K562 (cell line): ENCODE results near the gene MPIG6B. TPM values are rescaled to one million over a fixed set of nuclear protein-coding genes. Genes with fewer than 3 reads are reported as not detected.
A peak's percentile ranks its signal among the peaks of the same experiment; 100 is the strongest.

ENCODE experiments used
- ATAC-seq: fragments of 200-7000 bp; cut with Tn5 transposase; 3 replicates; pipeline ENCODE4 v1.9.1; 2020; ENCODE audit warnings: moderate library complexity
- BruUV-seq: library from RNA; stranded (reverse); fragments of 400-500 nt; replicated peaks from 2 replicates; lab custom pipeline; 2021; lab: Mats Ljungman, UMichigan
- CTCF ChIA-PET: fragments of 300-600 bp; formaldehyde crosslinking; extraction: SDS; loops from one replicate; lab custom pipeline; 2021; ENCODE audit warnings: low intra/inter-chr PET ratio; lab: Yijun Ruan, JAX
- POLR2A ChIA-PET: fragments of 300-600, 350-650 bp; sonication (Branson Sonifier 250); formaldehyde crosslinking; extraction: SDS; loops from one replicate; lab custom pipeline; 2021; ENCODE audit warnings: antibody characterized with exemption, inconsistent platforms; lab: Yijun Ruan, JAX
- DNase-seq, 4 experiments: peaks; one replicate each; pipeline versions ENCODE4 v3.0.0 to v3.0.0-alpha.2; 2011 to 2018; ENCODE audit warnings: low spot score in 3 of 4, mixed read lengths in 3 of 4; ENCODE audit errors: extremely low read depth in 1 of 4
- FAIRE-seq: peaks from 2 replicates; lab custom pipeline; 2011; peaks lifted over from hg19 to GRCh38; lab: Jason Lieb, UNC
- H2AFZ ChIP-seq: 2 replicates; pipeline ENCODE4 v1.6.0; 2011; ENCODE audit warnings: low read depth, low read length, control low read depth, inconsistent platforms
- H3K27ac ChIP-seq: fragments of 200-600 bp; 3 replicates; pipeline ENCODE4 v1.8.0; 2011; ENCODE audit warnings: low read depth, mild to moderate bottlenecking, control low read depth, inconsistent platforms, low read length, moderate library complexity, mixed read lengths; ENCODE audit errors: extremely low read depth
- H3K27me3 ChIP-seq, 2 experiments: fragments of 300-600 bp in 1 of 2; 2 replicates in 1 of 2; 3 replicates in 1 of 2; pipeline versions ENCODE4 v1.6.0 to v1.8.0; 2011; ENCODE audit warnings: inconsistent platforms in 2 of 2, low read length in 2 of 2, mild to moderate bottlenecking in 1 of 2, mixed read lengths in 1 of 2, moderate library complexity in 1 of 2; ENCODE audit not compliant: control insufficient read depth in 2 of 2, insufficient read depth in 2 of 2
- H3K36me3 ChIP-seq: fragments of 300-600 bp; 3 replicates; pipeline ENCODE4 v1.8.0; 2011; ENCODE audit warnings: mild to moderate bottlenecking, low read length, inconsistent platforms; ENCODE audit not compliant: control insufficient read depth, insufficient read depth
- H3K4me1 ChIP-seq, 2 experiments: fragments of 200-600 bp in 1 of 2; replicated peaks in 1 of 2; 2 replicates in 1 of 2; 3 replicates in 1 of 2; pipeline versions ENCODE4 v1.5.1 to v1.8.0; 2011; ENCODE audit warnings: inconsistent platforms in 2 of 2, low read length in 2 of 2, mild to moderate bottlenecking in 1 of 2, mixed read lengths in 1 of 2, moderate library complexity in 1 of 2; ENCODE audit not compliant: control insufficient read depth in 2 of 2, insufficient read depth in 2 of 2
- H3K4me2 ChIP-seq: 2 replicates; pipeline ENCODE4 v1.6.1; 2011; ENCODE audit warnings: low read length, control low read depth, inconsistent platforms, mixed read lengths; ENCODE audit not compliant: insufficient read depth
- H3K4me3 ChIP-seq: fragments of 200-600 bp; sonication (generic), shearing (Covaris generic); 2 replicates; pipeline ENCODE4 v1.5.1; 2016; ENCODE audit warnings: control low read depth, inconsistent platforms
- H3K79me2 ChIP-seq: fragments of 200-600 bp; 3 replicates; pipeline ENCODE4 v1.8.0; 2011; ENCODE audit warnings: low read length, inconsistent platforms; ENCODE audit not compliant: control insufficient read depth, insufficient read depth
- H3K9ac ChIP-seq, 2 experiments: 2 replicates each; pipeline versions ENCODE4 v1.6.0 to v1.6.1; 2011; ENCODE audit warnings: low read depth in 2 of 2, low read length in 2 of 2, control low read depth in 1 of 2, inconsistent platforms in 1 of 2, mild to moderate bottlenecking in 1 of 2, mixed read lengths in 1 of 2; ENCODE audit not compliant: insufficient read depth in 1 of 2
- H3K9me1 ChIP-seq: one replicate; pipeline ENCODE4 v1.6.0; 2011; ENCODE audit warnings: inconsistent platforms, mild to moderate bottlenecking, low read length, moderate library complexity; ENCODE audit not compliant: control insufficient read depth, insufficient read depth
- H3K9me3 ChIP-seq: replicated peaks from 2 replicates; pipeline ENCODE4 v1.5.1; 2011; ENCODE audit warnings: low read depth, low read length, inconsistent platforms; ENCODE audit not compliant: control insufficient read depth, insufficient read depth
- H4K20me1 ChIP-seq: replicated peaks from 2 replicates; pipeline ENCODE4 v1.6.1; 2011; ENCODE audit warnings: low read length, inconsistent platforms, mixed read lengths; ENCODE audit not compliant: control insufficient read depth, insufficient read depth
- BMI1 ChIP-seq: fragments of 150-350 bp; IDR thresholded peaks from 2 replicates; pipeline ENCODE4 v1.6.1; 2014; ENCODE audit warnings: low read length
- POLR2AphosphoS2 ChIP-seq: IDR thresholded peaks from 2 replicates; pipeline ENCODE4 v1.6.1; 2012; ENCODE audit warnings: low read length, improper control_type of control experiment
- ZNF282 ChIP-seq: sonication (generic); formaldehyde crosslinking; IDR thresholded peaks from 2 replicates; pipeline ENCODE4 v1.8.1; 2023; ENCODE audit warnings: missing genetic modification reagents
- WGBS: fragments of 100-300 bp; shearing (Covaris generic); methylation state at CpG from one replicate; pipeline ENCODE4 v1.1.6; 2016; ENCODE audit warnings: low coverage, mixed read lengths; ENCODE audit not compliant: insufficient coverage; ENCODE audit errors: missing lambda C conversion rate; 5-methylcytosine and 5-hydroxymethylcytosine counted together
- in situ Hi-C: fragments of 300-500 bp; cut with MboI; formaldehyde crosslinking; loops from 4 replicates; pipeline ENCODE4 v1.15.0; 2018; ENCODE audit warnings: inconsistent platforms, mixed read lengths
- intact Hi-C: fragments of 100-400 bp; cut with micrococcal nuclease; formaldehyde crosslinking; loops from 2 replicates; pipeline ENCODE4 v1.14.2; 2022
- polyA plus RNA-seq, 8 experiments: library from polyadenylated mRNA; depleted of rRNA in 4 of 8; stranded (reverse) in 5 of 8; unstranded in 3 of 8; fragments of >200 nt; fragmentation: Nextera tagmentation in 2 of 8; fragmentation: Illumina TruSeq in 1 of 8; extraction: Ambion mirVana in 2 of 8; extraction: Trizol in 1 of 8; gene quantifications; 2 replicates each; pipeline versions ENCODE4 v1.2.1 to v1.2.3, GENCODE V29; 2011 to 2014; ENCODE audit warnings: inconsistent platforms in 1 of 8, missing spikeins in 1 of 8
- total RNA-seq, 7 experiments: library from RNA; depleted of rRNA in 6 of 7; stranded (reverse); fragments of >200 nt in 6 of 7; fragmentation: Illumina TruSeq in 2 of 7; extraction: Trizol in 2 of 7; gene quantifications; 2 replicates each; pipeline versions ENCODE4 v1.2.1 to v1.2.3, GENCODE V29; 2011 to 2021; ENCODE audit warnings: low replicate concordance in 1 of 7
- TF ChIP-seq, protein P1 (sequence below), 3 experiments: IDR thresholded peaks in 2 of 3; conservative IDR thresholded peaks in 1 of 3; 2 replicates each; pipeline ENCODE4 v1.5.1; 2011 to 2012; ENCODE audit warnings: low read length in 3 of 3, mild to moderate bottlenecking in 3 of 3, control low read depth in 2 of 3, improper control_type of control experiment in 1 of 3, inconsistent platforms in 1 of 3, low read depth in 1 of 3, mixed read lengths in 1 of 3, moderate library complexity in 1 of 3; ENCODE audit not compliant: insufficient read depth in 2 of 3

The MPIG6B gene
- total and polyA plus RNA-seq, 9 of the 15 experiments (the other 6 are each of a cell fraction or from before 2014, with no cell fraction given): 0.11 to 1.2 (median 0.28) TPM; not detected in 1

DNA sequence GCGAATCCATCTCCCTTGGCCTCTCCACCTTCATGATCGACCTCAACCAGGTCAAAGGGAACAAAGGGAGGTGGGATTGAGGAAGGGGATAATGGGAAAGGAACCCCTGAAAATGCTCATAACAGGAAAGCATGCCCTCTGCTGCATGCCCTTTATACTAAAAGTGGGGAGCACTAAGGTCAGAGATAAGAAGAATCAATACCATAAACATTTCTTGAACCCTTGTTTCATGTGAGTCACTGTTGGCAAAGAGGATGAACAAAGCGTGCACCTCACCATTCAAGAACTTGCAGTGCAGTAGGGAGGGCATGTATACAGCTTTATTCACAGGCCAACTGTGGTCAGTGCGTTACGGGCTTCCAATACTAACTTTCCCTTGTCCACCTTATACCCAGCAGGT, 37.6 kb downstream of the MPIG6B start:
- TF ChIP-seq BMI1 (no peak), POLR2AphosphoS2 (peak; percentile 57; the same call in 1 of the 2 replicates), ZNF282 (CRISPR knock-in tag) (0 out of 2 replicates have a peak, but pooled peaks have one; percentile 55)
- TF ChIP-seq, protein P1, sequence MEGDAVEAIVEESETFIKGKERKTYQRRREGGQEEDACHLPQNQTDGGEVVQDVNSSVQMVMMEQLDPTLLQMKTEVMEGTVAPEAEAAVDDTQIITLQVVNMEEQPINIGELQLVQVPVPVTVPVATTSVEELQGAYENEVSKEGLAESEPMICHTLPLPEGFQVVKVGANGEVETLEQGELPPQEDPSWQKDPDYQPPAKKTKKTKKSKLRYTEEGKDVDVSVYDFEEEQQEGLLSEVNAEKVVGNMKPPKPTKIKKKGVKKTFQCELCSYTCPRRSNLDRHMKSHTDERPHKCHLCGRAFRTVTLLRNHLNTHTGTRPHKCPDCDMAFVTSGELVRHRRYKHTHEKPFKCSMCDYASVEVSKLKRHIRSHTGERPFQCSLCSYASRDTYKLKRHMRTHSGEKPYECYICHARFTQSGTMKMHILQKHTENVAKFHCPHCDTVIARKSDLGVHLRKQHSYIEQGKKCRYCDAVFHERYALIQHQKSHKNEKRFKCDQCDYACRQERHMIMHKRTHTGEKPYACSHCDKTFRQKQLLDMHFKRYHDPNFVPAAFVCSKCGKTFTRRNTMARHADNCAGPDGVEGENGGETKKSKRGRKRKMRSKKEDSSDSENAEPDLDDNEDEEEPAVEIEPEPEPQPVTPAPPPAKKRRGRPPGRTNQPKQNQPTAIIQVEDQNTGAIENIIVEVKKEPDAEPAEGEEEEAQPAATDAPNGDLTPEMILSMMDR (IDR thresholded peaks at IDR 0.05 in 2 of 3, conservative IDR thresholded peaks at IDR 0.05 in 1 of 3; ENCODE audit: insufficient read depth in 2 of 3, low read depth in 1 of 3, low read length in 3 of 3): peak in 1 of 3 experiments; percentile 9; a peak in 1 of 6 replicates
- TF ChIP-seq, all 486 proteins: peak for 3
- WGBS: 72% methylated on average over 5 of the region's 5 CpGs
- Histone ChIP-seq H3K9me3 (no peaks in the 10 kb centered on the region), H3K9me1 (no peaks in the 10 kb centered on the region), H2AFZ (no peak overlapping the region), H3K4me3 (no peak overlapping the region), H3K9ac (peak overlapping the region in 1 of 2 experiments; percentile 33; a peak in 2 of 4 replicates), H3K4me1 (peaks cover 0 to 12% of the 10 kb centered on the region in 2 experiments; a peak in 3 of 5 replicates), H4K20me1 (no peaks in the 10 kb centered on the region), H3K79me2 (no peaks in the 10 kb centered on the region), H3K4me2 (no peak overlapping the region), H3K36me3 (peaks cover 63% of the 10 kb centered on the region), H3K27me3 (no peaks in the 10 kb centered on the region), H3K27ac (no peak overlapping the region)
- in situ Hi-C loops (no loop called here), intact Hi-C loops (no loop called here)
- CTCF ChIA-PET: interaction anchor here (1.0 kb wide), 1 partner anchor 31 kb away, joined by 3 read pairs; no protein-coding TSS in a partner anchor
- BruUV-seq: no TSS peak
- POLR2A ChIA-PET: interaction anchor here (1.0 to 6.6 kb wide), 9 partner anchors 8 to 67 kb away, joined by 3 to 85 read pairs (median 7); partner anchors contain the start of genes CLIC1, HSPA1B, MSH5 and VWA7
- FAIRE-seq (no peak), DNase-seq (no peak), ATAC-seq (no peak)
